IPS-20b (cell line): ENCODE data around the gene EYA2.

ENCODE experiments used
- H3K27ac ChIP-seq: one replicate; pipeline ENCODE4 v1.5.1; 2013; ENCODE audit warnings: low read length
- H3K27me3 ChIP-seq: 2 replicates; pipeline ENCODE4 v1.6.1; 2013; ENCODE audit warnings: mild to moderate bottlenecking, low read length, inconsistent platforms; ENCODE audit not compliant: insufficient read depth
- H3K36me3 ChIP-seq: 2 replicates; pipeline ENCODE4 v1.6.1; 2013; ENCODE audit warnings: low read depth, mild to moderate bottlenecking, inconsistent platforms, low read length, moderate library complexity; ENCODE audit not compliant: insufficient read depth
- H3K4me1 ChIP-seq: 2 replicates; pipeline ENCODE4 v1.6.1; 2013; ENCODE audit warnings: mild to moderate bottlenecking, control low read depth, inconsistent platforms, low read length, moderate library complexity; ENCODE audit not compliant: insufficient read depth
- H3K4me3 ChIP-seq: 2 replicates; pipeline ENCODE4 v1.5.1; 2013; ENCODE audit warnings: mild to moderate bottlenecking, low read length, inconsistent platforms
- H3K9ac ChIP-seq: 2 replicates; pipeline ENCODE4 v1.6.1; 2013; ENCODE audit warnings: low read depth, mild to moderate bottlenecking, inconsistent platforms, low read length, moderate library complexity
- H3K9me3 ChIP-seq: 2 replicates; pipeline ENCODE4 v1.6.1; 2013; ENCODE audit warnings: mild to moderate bottlenecking, low read depth, low read length, inconsistent platforms; ENCODE audit not compliant: insufficient read depth

EYA2 gene

GRCh38 chr20:47117773-47118172, 223.1 kb downstream of the EYA2 start:
- Histone ChIP-seq H3K27ac (no peak overlapping the region), H3K36me3 (no peaks in the 10 kb centered on the region), H3K9me3 (no peaks in the 10 kb centered on the region), H3K9ac (no peak overlapping the region), H3K27me3 (no peaks in the 10 kb centered on the region), H3K4me1 (peaks cover 14% of the 10 kb centered on the region), H3K4me3 (no peak overlapping the region)

GRCh38 chr20:47118206-47118605, 223.6 kb downstream of the EYA2 start:
- H3K4me3 ChIP-seq, result no peak overlapping the region; the same call in 1 of the 2 replicates
- H3K27me3 ChIP-seq, result no peaks in the 10 kb centered on the region
- H3K36me3 ChIP-seq, result no peaks in the 10 kb centered on the region
- H3K4me1 ChIP-seq, result peaks cover 14% of the 10 kb centered on the region
- no peak overlapping the region for H3K27ac ChIP-seq
- H3K9ac ChIP-seq, result no peak overlapping the region
- no peaks in the 10 kb centered on the region for H3K9me3 ChIP-seq

- no peaks in the 10 kb centered on the region for H3K9me3 ChIP-seq
- H3K4me1 ChIP-seq, result peaks cover 12% of the 10 kb centered on the region
- no peaks in the 10 kb centered on the region for H3K36me3 ChIP-seq
- no peak overlapping the region for H3K4me3 ChIP-seq
- H3K9ac ChIP-seq, result 0 out of 2 replicates have a peak overlapping the region, but pooled peaks have one; percentile 2
- no peak overlapping the region for H3K27ac ChIP-seq
- H3K27me3 ChIP-seq, result no peaks in the 10 kb centered on the region
Measured at GRCh38 chr20:47118641-47119040, 224.0 kb downstream of the EYA2 start.

- Histone ChIP-seq H3K9me3 (no peaks in the 10 kb centered on the region), H3K27me3 (no peaks in the 10 kb centered on the region), H3K27ac (no peak overlapping the region), H3K4me3 (no peak overlapping the region), H3K4me1 (peaks cover 11% of the 10 kb centered on the region), H3K9ac (no peak overlapping the region), H3K36me3 (no peaks in the 10 kb centered on the region)
Measured at GRCh38 chr20:47120346-47120936, 225.8 kb downstream of the EYA2 start.

- Histone ChIP-seq H3K4me1 (peaks cover 14% of the 10 kb centered on the region), H3K9ac (no peak overlapping the region), H3K9me3 (no peaks in the 10 kb centered on the region), H3K27ac (no peak overlapping the region), H3K27me3 (no peaks in the 10 kb centered on the region), H3K4me3 (no peak overlapping the region), H3K36me3 (no peaks in the 10 kb centered on the region)
Measured at GRCh38 chr20:47122560-47122959, 227.9 kb downstream of the EYA2 start.

- Histone ChIP-seq H3K9ac (no peak overlapping the region), H3K4me3 (no peak overlapping the region), H3K27me3 (no peaks in the 10 kb centered on the region), H3K36me3 (no peaks in the 10 kb centered on the region), H3K9me3 (no peaks in the 10 kb centered on the region), H3K4me1 (peaks cover 3% of the 10 kb centered on the region; the same call in 1 of the 2 replicates), H3K27ac (no peak overlapping the region)
Measured at GRCh38 chr20:47124181-47124717, 229.6 kb downstream of the EYA2 start.

- no peak overlapping the region for H3K4me3 ChIP-seq
- no peaks in the 10 kb centered on the region for H3K27me3 ChIP-seq
- H3K4me1 ChIP-seq, result peaks cover 3% of the 10 kb centered on the region; the same call in 1 of the 2 replicates
- no peak overlapping the region for H3K27ac ChIP-seq
- no peak overlapping the region for H3K9ac ChIP-seq
- no peaks in the 10 kb centered on the region for H3K9me3 ChIP-seq
- H3K36me3 ChIP-seq, result no peaks in the 10 kb centered on the region
Measured at GRCh38 chr20:47125508-47125757, 230.8 kb downstream of the EYA2 start.

DNA sequence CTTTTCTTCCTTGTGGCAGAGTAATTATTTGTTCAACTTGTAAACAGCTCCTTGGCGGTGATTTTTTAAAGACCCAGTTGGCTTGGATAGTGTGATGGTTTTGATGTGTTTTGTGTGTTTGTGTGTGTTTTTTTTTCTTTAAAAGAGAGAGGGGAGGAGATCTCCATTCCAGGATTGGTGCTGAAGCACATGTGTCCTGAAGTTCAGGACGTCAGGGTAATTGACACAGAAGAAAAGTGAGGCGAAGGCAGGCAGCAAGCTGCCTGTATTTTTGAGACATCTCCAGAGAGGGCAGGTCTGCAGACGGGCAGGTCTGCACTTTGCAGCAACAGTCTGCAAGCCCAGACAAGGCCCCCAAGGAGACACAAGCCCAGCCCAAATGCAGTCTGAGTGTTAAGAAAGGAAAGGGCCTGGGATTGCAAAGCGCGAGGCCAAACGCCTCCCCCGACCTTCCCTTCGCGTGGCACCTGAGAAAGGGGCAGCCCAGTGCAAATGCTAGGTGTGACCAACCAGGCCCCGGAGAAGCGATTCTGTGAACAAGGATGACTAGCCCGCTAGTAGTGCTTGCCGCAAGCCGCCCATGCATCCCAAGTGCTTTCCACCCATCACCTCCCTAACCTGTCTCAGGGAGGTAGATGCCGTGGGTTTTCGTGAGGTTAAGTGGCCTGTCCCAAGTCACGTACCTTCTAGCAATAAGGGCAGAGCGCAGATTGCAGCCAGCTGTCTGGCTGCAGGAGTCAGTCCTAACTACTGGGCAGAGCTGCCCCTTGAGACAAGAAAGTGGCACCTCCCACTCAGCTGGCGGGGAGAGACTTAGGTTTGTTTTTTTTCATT, 231.3 kb downstream of the EYA2 start:
- no peak overlapping the region for H3K4me3 ChIP-seq
- no peaks in the 10 kb centered on the region for H3K9me3 ChIP-seq
- peaks cover 3% of the 10 kb centered on the region; the same call in 1 of the 2 replicates for H3K4me1 ChIP-seq
- no peaks in the 10 kb centered on the region for H3K27me3 ChIP-seq
- H3K9ac ChIP-seq, result no peak overlapping the region
- H3K27ac ChIP-seq, result no peak overlapping the region
- no peaks in the 10 kb centered on the region for H3K36me3 ChIP-seq

DNA sequence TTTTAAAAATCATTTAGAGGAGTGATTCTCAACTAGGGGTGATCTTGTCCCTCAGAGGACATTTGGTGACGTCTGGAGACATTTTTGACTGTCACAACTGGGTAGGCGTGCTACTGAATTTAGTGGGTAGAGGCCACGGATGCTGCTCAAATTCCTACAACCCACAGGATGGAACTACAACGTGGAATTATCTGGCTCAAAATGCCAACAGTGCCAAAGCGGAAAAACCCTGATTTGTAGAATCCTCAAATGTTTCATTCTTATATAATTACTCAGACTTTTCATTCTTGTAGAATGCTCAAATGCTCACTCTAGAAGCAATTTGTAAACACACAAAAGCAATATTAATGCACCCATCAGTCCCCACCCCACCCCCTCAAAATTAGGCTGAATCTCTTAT, 232.1 kb downstream of the EYA2 start:
- H3K9ac ChIP-seq, result no peak overlapping the region
- H3K4me3 ChIP-seq, result no peak overlapping the region
- no peaks in the 10 kb centered on the region for H3K9me3 ChIP-seq
- no peak overlapping the region for H3K27ac ChIP-seq
- H3K4me1 ChIP-seq, result peaks cover 3% of the 10 kb centered on the region; the same call in 1 of the 2 replicates
- H3K27me3 ChIP-seq, result no peaks in the 10 kb centered on the region
- no peaks in the 10 kb centered on the region for H3K36me3 ChIP-seq

DNA sequence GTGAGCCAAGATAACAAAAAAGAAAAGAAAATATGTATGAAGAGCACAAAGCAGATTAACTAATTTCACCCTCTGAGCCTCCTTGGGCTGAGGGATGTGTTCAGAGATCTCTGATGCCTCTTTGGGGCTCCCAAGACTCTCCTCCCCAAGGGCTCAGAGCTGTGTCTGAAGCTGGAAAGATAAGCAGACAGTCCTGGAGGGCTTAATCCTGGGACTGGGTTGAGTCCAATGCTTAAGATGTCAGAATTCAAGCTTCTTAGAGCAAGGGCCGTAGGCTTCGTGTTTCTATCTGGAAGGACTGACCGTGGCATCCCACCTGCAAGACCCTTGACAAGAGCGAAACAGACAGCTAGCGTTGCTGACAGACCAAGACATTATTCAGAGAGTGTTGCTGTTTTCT, 232.9 kb downstream of the EYA2 start:
- H3K27ac ChIP-seq, result no peak overlapping the region
- no peaks in the 10 kb centered on the region for H3K9me3 ChIP-seq
- H3K4me1 ChIP-seq, result peaks cover 3% of the 10 kb centered on the region; the same call in 1 of the 2 replicates
- H3K36me3 ChIP-seq, result no peaks in the 10 kb centered on the region
- H3K27me3 ChIP-seq, result no peaks in the 10 kb centered on the region
- no peak overlapping the region for H3K9ac ChIP-seq
- H3K4me3 ChIP-seq, result no peak overlapping the region

- Histone ChIP-seq H3K27ac (no peak overlapping the region), H3K9ac (no peak overlapping the region), H3K36me3 (no peaks in the 10 kb centered on the region), H3K4me1 (peaks cover 3% of the 10 kb centered on the region; the same call in 1 of the 2 replicates), H3K9me3 (no peaks in the 10 kb centered on the region), H3K27me3 (no peaks in the 10 kb centered on the region), H3K4me3 (no peak overlapping the region)
Measured at GRCh38 chr20:47127999-47128398, 233.4 kb downstream of the EYA2 start.

DNA sequence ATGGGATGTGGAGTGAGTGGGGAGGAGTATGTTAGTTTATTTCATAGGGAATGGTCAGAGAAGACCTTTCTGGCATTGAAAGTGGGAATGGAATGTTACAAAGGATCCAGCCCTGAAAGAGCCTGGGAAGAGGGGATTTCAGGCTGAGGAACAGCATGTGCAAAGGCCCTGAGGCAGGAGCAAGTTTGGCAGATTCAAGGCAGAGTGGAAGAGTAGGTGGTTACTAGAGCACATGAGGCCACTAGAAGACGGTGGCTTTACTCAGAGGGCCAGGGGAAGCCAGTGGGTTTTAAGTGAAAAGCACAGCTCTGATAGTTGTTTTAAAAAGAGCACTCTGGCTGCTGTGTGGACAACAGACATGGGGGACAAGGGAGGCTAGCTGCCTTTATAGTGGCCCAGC, 234.7 kb downstream of the EYA2 start:
- H3K36me3 ChIP-seq, result no peaks in the 10 kb centered on the region
- no peak overlapping the region for H3K9ac ChIP-seq
- no peaks in the 10 kb centered on the region for H3K27me3 ChIP-seq
- no peak overlapping the region for H3K27ac ChIP-seq
- H3K4me1 ChIP-seq, result peaks cover 3% of the 10 kb centered on the region; the same call in 1 of the 2 replicates
- no peaks in the 10 kb centered on the region for H3K9me3 ChIP-seq
- no peak overlapping the region for H3K4me3 ChIP-seq
